ENCODE results near the gene MACROD2. TPM values are rescaled to one million over a fixed set of nuclear protein-coding genes. Genes with fewer than 3 reads are reported as not detected.

MACROD2 gene
- total RNA-seq, 1 experiment from 2014 or later: not detected

- Histone ChIP-seq H3K27ac (no peak overlapping the region), H3K36me3 (no peaks in the 10 kb centered on the region), H3K9me3 (replicated peaks) (no peaks in the 10 kb centered on the region), H3K27me3 (replicated peaks) (no peaks in the 10 kb centered on the region), H3K4me3 (no peak overlapping the region), H3K4me1 (replicated peaks) (no peaks in the 10 kb centered on the region)
- no peak for DNase-seq (ENCODE audit: low read depth in 1 of 2, low spot score in 2 of 2)
Observed at GRCh38 chr20:15576411-15576810, 1581.1 kb downstream of the MACROD2 start.

DNA sequence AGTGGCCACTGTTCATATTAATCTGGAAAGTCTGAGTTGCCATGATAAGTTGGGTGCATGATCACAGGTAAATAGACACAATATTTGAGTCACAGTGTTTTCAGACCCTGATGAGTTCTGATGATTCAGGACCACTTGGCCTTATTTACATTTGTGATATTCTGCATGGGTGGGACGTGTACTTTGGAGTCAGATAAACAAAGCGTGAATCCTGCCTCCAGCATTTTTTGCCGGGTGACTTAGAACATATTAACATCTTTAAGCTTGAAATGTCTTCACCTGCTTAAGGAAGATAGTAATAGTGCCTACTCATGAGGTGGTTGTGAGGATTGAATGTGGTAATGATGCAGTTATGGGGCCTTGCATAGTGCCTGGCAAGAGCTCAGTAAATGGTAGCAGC lies 1582.8 kb downstream of the MACROD2 start:
- Histone ChIP-seq H3K9me3 (replicated peaks) (no peaks in the 10 kb centered on the region), H3K27ac (no peak overlapping the region), H3K27me3 (replicated peaks) (no peaks in the 10 kb centered on the region), H3K36me3 (no peaks in the 10 kb centered on the region), H3K4me3 (no peak overlapping the region), H3K4me1 (replicated peaks) (no peaks in the 10 kb centered on the region)
- DNase-seq (ENCODE audit: low read depth in 1 of 2, low spot score in 2 of 2): no peak

GRCh38 chr20:15579688-15580087 lies 1584.4 kb downstream of the MACROD2 start:
- Histone ChIP-seq H3K4me3 (no peak overlapping the region), H3K9me3 (replicated peaks) (no peaks in the 10 kb centered on the region), H3K27ac (no peak overlapping the region), H3K4me1 (replicated peaks) (no peaks in the 10 kb centered on the region), H3K27me3 (replicated peaks) (no peaks in the 10 kb centered on the region), H3K36me3 (no peaks in the 10 kb centered on the region)
- DNase-seq (ENCODE audit: low read depth in 1 of 2, low spot score in 2 of 2): no peak

DNA sequence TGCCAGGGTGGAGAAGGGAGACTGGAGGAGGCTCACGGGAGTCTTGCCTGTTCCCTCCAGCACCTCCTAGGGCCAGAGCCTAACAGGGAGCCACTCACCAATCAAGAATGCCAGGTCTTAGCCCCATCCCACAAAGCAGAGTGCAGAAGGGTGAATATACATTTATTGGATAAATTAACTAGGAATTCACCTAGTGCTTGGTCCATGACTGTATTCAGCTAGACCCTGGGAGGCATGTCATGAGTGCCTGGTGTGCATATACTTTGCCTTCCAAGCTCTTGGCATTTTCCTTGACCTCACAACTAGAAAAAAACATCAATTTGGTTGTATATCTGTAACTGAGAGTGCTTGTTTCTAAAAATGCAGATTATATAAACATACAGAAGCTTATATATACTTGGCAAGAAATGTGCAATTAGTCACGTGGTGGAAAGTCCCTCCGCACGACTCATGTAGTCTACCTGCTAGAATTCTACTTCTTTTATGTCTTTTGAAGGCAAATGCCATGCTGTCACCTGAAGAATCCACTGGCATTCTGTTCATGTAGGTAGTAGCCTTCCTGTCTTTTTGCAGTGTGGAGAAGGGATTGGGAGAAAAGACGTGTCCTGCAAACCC lies 1586.9 kb downstream of the MACROD2 start:
- DNase-seq (ENCODE audit: low read depth in 1 of 2, low spot score in 2 of 2): no peak
- Histone ChIP-seq H3K27ac (no peak overlapping the region), H3K36me3 (no peaks in the 10 kb centered on the region), H3K4me1 (replicated peaks) (no peaks in the 10 kb centered on the region), H3K27me3 (replicated peaks) (no peaks in the 10 kb centered on the region), H3K4me3 (no peak overlapping the region), H3K9me3 (replicated peaks) (no peaks in the 10 kb centered on the region)

GRCh38 chr20:15584507-15584906 lies 1589.2 kb downstream of the MACROD2 start:
- no peaks in the 10 kb centered on the region for H3K4me1 ChIP-seq (replicated peaks)
- H3K9me3 ChIP-seq (replicated peaks): no peaks in the 10 kb centered on the region
- H3K27ac ChIP-seq: no peak overlapping the region
- H3K4me3 ChIP-seq: no peak overlapping the region
- no peaks in the 10 kb centered on the region for H3K36me3 ChIP-seq
- DNase-seq (ENCODE audit: low read depth in 1 of 2, low spot score in 2 of 2): no peak
- no peaks in the 10 kb centered on the region for H3K27me3 ChIP-seq (replicated peaks)

DNA sequence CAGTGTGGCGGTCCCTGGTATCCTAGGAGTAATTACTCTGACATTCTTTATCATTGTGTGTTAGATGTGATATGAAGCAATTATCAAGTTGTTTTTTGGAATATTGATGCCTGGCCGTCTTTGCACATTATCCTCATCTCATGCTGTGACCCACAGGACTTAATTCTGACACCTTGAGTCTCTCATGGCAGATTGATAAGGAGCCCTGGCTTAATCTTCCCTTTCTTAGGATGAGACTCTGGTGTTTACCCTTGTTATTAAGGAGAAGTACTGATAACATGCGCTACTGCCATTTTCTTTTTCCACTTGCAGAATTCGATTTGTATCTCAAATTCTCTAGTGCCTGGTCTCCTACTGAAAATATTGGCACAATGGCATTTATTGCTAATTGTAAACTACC lies 1597.8 kb downstream of the MACROD2 start:
- Histone ChIP-seq H3K36me3 (no peaks in the 10 kb centered on the region), H3K4me3 (no peak overlapping the region), H3K9me3 (replicated peaks) (no peaks in the 10 kb centered on the region), H3K27ac (no peak overlapping the region), H3K27me3 (replicated peaks) (no peaks in the 10 kb centered on the region), H3K4me1 (replicated peaks) (no peaks in the 10 kb centered on the region)
- DNase-seq (ENCODE audit: low read depth in 1 of 2, low spot score in 2 of 2): no peak

DNA sequence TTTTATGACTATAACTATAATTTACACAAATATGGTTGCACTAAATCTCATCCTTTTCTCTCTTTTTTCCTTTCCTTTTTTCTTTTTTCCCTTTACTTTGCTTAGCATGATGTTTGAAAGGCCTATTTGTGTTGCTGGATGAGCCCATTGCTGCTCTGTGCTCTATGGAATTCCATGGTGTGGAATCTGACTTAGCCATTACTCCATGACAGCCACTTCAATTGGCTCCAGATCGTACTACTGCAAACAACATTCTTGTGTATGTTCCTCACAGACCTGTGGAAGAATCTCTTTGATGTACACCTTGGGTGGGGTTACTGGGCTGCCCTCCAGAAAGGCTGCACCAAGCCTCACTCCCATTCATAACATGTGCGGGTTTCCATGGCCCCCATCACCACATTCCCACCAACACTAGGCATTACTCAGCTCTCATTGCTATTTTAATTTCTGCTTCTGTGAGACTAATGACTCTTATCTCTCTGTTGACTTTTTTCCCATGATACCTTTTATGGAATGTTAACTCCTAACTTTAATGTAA lies 1598.9 kb downstream of the MACROD2 start:
- no peak for DNase-seq (ENCODE audit: low read depth in 1 of 2, low spot score in 2 of 2)
- Histone ChIP-seq H3K36me3 (no peaks in the 10 kb centered on the region), H3K4me1 (replicated peaks) (no peaks in the 10 kb centered on the region), H3K27ac (no peak overlapping the region), H3K27me3 (replicated peaks) (no peaks in the 10 kb centered on the region), H3K4me3 (no peak overlapping the region), H3K9me3 (replicated peaks) (no peaks in the 10 kb centered on the region)

DNA sequence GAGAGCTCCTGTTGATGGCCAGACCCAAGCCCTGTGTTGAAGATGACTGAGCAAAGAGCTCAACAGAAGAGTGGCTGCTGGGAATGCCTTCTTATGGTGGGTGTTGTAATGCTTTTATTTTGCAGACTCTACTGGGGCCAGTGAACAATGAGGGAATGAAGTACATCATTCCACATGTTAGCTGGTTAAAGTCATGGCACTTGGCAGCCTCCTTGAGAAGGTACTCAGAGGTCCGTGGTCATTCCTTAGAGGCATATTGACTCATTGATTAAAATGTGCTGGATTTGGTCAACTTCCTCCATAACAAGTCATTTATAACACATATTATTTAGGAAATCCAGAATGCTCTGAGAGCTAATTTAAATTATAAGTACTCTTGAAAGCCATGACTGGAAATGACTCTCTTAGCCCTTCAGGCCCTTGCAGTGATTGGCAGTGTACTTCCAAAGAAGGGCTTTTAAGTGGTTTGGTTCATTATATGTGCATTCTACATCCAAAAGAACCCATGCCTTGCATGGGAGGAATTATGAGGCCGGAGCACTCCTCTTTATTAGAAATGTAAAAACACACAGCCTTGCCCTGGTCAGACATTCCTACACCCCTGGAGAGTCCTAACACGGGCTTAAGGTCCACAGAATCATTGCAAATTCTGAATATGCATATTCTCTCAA lies 1601.0 kb downstream of the MACROD2 start:
- Histone ChIP-seq H3K36me3 (no peaks in the 10 kb centered on the region), H3K9me3 (replicated peaks) (no peaks in the 10 kb centered on the region), H3K27ac (no peak overlapping the region), H3K27me3 (replicated peaks) (no peaks in the 10 kb centered on the region), H3K4me1 (replicated peaks) (no peaks in the 10 kb centered on the region), H3K4me3 (no peak overlapping the region)
- DNase-seq (ENCODE audit: low read depth in 1 of 2, low spot score in 2 of 2): no peak

DNA sequence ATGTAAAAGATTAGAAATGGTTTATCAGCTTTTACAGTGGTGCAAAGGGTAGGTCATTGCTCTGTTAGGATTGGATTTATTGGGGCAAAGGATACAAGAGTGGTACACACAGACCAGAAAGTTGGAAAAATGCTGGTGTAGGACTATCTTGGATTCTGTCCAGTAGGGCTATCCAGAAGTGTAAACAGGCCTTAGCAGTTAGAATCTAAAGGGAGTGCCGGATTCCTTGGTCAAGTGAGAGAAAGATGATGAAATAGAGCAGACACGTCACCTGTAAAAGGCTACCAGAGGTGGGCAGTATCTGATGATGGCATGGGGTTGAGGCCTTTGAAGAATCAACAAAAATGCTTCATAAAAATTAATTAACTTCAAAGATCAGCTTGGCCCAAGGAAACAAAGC lies 1602.0 kb downstream of the MACROD2 start:
- H3K27me3 ChIP-seq (replicated peaks): no peaks in the 10 kb centered on the region
- H3K4me1 ChIP-seq (replicated peaks): no peaks in the 10 kb centered on the region
- H3K36me3 ChIP-seq: no peaks in the 10 kb centered on the region
- no peaks in the 10 kb centered on the region for H3K9me3 ChIP-seq (replicated peaks)
- H3K4me3 ChIP-seq: no peak overlapping the region
- H3K27ac ChIP-seq: no peak overlapping the region
- no peak for DNase-seq (ENCODE audit: low read depth in 1 of 2, low spot score in 2 of 2)

GRCh38 chr20:15599961-15600360 lies 1604.6 kb downstream of the MACROD2 start:
- DNase-seq (ENCODE audit: low read depth in 1 of 2, low spot score in 2 of 2): no peak
- H3K27me3 ChIP-seq (replicated peaks): no peaks in the 10 kb centered on the region
- H3K9me3 ChIP-seq (replicated peaks): no peaks in the 10 kb centered on the region

GRCh38 chr20:15600565-15600964 lies 1605.2 kb downstream of the MACROD2 start:
- Histone ChIP-seq H3K36me3 (no peaks in the 10 kb centered on the region), H3K4me3 (no peak overlapping the region), H3K9me3 (replicated peaks) (no peaks in the 10 kb centered on the region; the same call in 1 of the 2 replicates), H3K4me1 (replicated peaks) (no peaks in the 10 kb centered on the region), H3K27ac (no peak overlapping the region), H3K27me3 (replicated peaks) (no peaks in the 10 kb centered on the region)
- no peak for DNase-seq (ENCODE audit: low read depth in 1 of 2, low spot score in 2 of 2)

More at GRCh38 chr20:15599961-15600360, 1604.6 kb downstream of the MACROD2 start:
- Histone ChIP-seq H3K27ac (no peak overlapping the region), H3K36me3 (no peaks in the 10 kb centered on the region), H3K4me1 (replicated peaks) (no peaks in the 10 kb centered on the region), H3K4me3 (no peak overlapping the region)

- no peak for DNase-seq (ENCODE audit: low read depth in 1 of 2, low spot score in 2 of 2)
- H3K4me1 ChIP-seq (replicated peaks): no peaks in the 10 kb centered on the region
- H3K36me3 ChIP-seq: no peaks in the 10 kb centered on the region
- H3K27me3 ChIP-seq (replicated peaks): no peaks in the 10 kb centered on the region
- no peak overlapping the region for H3K27ac ChIP-seq
- H3K9me3 ChIP-seq (replicated peaks): no peaks in the 10 kb centered on the region; the same call in 1 of the 2 replicates
- H3K4me3 ChIP-seq: no peak overlapping the region
Observed at GRCh38 chr20:15603506-15603905, 1608.2 kb downstream of the MACROD2 start.

DNA sequence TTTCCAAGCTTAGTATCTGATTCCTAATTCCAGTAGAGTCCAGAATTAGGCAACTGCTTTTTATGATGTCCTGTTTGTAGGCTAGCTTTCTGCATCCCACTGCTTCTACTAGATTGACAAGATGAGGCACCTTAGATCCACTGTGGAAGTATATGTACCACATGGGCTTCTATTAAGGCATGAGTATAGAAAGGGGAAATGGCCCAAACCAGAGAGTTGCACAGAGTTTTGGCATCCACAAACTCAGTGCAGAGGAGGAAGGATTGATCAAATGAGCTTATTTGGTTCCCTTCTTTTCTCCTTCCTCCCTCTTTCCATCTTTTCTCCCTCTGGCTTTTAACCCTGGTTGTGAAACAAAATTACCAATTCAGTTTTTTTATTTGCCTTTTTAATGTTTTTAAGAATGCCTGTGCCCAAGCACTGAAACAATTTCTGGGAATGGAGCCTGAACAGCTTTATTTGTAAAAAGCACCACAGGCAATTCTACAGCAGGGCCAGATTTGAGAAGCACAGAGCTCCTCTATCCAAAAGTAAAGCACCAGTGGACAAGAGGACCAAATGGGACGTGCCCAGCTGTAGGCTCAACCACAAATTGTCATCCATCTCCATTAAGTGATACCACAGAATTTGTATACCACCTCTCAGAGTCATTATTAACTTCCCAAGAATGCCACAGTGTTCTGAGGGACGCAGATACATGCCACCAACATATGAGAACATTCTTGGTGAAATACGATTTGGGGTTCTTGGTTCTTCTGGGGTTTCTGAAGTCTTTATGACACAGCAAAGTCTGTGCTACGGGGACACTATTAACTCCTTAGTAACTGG lies 1608.9 kb downstream of the MACROD2 start:
- Histone ChIP-seq H3K27me3 (replicated peaks) (no peaks in the 10 kb centered on the region), H3K9me3 (replicated peaks) (no peaks in the 10 kb centered on the region; the same call in 1 of the 2 replicates), H3K4me1 (replicated peaks) (no peaks in the 10 kb centered on the region), H3K36me3 (no peaks in the 10 kb centered on the region), H3K4me3 (no peak overlapping the region), H3K27ac (no peak overlapping the region)
- DNase-seq (ENCODE audit: low read depth in 1 of 2, low spot score in 2 of 2): no peak

GRCh38 chr20:15609921-15610320 lies 1614.6 kb downstream of the MACROD2 start:
- no peak overlapping the region for H3K4me3 ChIP-seq
- no peak for DNase-seq (ENCODE audit: low read depth in 1 of 2, low spot score in 2 of 2)

More at GRCh38 chr20:15609921-15610320, 1614.6 kb downstream of the MACROD2 start:
- Histone ChIP-seq H3K27ac (no peak overlapping the region), H3K9me3 (replicated peaks) (no peaks in the 10 kb centered on the region; the same call in none of the 2 replicates), H3K36me3 (no peaks in the 10 kb centered on the region), H3K27me3 (replicated peaks) (no peaks in the 10 kb centered on the region), H3K4me1 (replicated peaks) (no peaks in the 10 kb centered on the region)
